ENCODE results near the gene CREM.
A peak's percentile ranks its signal among the peaks of the same experiment; 100 is the strongest.
"Not testable (repeated sequence)": the region's sequence is repeated elsewhere in the genome, so short reads cannot be mapped to it uniquely, and the experiment has no call there.

The CREM gene

DNA sequence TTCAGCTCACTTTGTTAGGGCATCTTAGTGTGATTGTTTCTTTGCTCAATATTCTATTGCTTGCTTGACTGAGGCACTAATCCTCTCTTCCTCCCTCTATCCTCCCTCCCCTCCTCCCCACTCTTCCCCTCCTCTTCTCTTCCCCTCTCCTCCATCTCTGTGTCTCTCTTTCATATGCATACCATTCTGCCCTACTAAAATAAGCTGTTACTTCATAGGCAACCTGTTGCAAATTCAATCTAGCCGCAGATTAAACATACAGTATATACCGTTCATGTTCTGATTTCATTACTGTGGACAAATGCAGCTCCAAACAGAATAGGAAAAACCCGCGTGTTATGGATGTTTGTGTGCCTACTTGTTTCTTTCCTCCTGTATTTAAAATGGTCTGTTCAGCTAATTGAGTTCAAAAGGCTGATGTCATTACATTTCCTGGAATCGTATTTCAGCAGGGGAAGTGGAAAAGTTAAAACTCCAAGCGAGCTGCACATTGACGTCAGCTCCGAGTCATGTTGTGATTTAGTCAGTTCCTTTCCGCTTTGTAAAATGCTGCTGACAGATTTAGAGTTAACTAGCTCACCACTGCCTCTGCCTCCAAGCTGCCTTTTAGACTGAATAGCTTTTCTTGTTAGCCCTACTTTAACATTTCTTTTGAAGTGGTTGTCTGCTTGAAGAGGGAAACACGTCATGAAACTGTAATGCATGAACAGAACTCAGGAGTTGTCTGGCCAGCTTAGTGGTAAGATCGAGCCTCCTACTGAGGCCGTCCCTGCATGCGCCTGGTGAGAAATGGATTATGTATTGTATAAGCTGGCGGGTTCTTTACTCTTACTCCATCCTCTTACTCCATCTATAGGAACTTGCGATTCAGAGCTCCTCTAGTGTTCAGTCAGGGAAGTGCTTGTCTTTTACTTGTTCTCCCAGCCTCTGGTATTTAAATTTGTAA is 69.0 kb downstream of the CREM start:
- DNase-seq = peak; percentile 92

DNA sequence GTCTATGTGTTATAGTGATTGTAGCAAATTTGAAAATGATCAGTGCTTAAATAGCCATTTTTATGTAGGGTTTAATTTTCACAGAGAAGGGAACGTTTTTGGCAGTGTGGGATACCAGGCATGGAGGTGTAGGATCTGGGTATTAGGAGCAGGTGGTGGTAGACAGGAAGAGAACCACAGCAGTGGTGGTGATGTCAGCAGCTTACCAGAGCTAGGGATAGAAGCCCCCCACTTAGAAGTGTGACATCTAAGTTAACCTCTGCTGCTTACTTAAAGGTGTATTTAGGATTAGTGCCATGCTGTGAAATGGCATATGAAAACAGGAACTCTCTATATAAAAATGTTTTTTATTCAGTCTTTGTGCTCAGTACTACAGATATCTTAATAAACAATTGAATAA is 73.8 kb downstream of the CREM start:
- DNase-seq = no peak

DNA sequence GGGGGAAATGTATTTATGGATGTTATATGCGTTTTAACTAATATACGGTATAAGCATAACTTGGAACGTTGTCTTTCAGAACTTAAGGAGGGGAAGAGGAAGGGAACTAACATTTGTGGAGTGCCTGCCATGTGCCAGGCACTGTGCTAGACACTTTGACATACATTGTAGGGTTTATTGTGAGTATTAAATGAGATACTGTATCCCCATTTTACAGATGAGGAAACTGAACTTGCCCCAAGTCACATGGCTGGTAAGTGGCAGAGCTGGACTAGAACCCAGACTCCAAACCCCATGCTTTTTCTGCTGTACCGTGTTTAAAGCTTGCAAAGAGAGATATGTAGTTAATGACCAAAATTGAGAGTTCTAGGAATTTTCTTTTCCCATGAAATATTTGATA is 74.6 kb downstream of the CREM start:
- DNase-seq = no peak

DNA sequence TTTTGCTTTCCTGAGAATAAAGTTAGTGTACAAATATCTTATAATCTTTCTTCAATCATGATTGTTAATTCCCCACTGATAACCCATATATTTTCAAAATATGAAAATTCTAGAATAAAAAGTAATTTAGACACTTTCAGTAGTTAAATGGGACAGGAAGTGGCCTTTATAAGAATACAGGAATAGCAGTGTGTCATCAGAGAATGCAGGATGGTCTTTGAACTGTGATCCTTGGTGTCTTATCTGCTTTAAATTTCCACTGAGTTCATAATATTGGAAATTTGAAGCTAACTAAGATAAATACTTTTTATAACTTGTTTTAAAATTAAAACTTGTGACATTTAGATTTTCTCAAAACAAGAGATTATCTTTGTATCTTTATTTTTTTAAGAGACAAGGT is 75.4 kb downstream of the CREM start:
- no peak for DNase-seq

DNA sequence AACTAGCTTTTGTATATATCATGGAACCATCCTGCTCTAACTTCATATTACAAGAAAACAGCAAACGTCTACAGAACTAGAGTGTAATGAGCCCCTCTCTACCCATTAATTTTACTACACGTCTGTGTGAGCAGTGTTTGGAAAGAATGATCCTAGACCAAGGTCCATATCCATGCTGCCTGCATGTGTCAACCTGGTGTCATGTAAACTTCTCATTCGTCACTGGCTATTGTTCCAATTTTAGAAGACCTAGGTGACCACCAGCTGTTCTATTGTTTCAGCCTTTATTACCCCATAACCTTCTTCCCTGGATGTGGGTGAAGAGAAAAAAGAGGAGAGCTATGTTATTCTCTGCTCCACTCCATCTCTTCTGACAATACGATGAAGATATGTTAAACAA is 77.1 kb downstream of the CREM start:
- no peak for DNase-seq

DNA sequence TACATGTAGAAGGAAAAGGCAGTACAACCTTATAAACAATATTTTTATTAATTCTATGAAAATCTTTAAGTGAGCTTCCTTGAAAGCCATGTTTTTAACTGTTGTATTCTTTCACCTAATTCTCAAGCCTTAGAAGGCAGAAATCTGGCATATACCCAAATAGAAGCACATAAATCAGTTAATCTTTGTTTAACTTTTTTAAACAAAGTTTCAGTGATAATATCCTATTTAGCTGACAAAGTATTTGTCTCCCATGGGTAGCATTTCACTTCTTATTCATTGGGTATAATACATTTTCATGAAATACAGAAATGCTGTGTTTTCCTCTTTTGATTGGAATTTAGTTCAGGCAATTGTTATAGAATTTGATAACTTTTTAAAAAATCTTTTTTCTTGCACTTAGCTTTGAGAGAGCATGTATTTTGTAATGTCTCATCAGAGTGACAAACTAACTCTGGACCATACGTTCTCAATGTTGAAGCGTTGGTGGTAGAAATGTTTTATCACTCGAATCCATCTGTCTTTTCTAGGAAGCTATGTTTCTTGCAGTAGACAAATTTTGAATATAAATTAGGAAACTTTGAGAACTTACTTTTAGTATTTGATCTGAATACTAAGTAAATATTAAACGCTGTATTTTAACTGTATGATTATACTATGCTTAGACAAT is 78.1 kb downstream of the CREM start:
- no peak for DNase-seq

DNA sequence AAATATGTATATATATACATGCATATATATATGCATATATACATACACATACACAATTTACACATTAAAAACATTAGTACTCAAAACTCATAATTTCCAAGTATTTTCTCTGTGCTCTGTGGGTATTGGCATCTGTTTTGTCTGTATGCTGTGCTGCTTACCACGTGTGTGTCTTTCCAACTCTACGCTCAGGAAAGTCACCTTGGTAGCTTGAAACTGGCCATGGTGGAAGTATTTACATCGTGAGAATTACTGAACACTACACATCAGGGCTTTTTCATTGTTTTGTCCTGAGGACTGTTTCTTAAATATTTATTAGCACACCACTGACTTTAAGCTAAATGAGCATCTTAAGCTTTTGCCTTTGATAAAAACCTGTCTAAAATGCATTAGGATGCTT is 79.6 kb downstream of the CREM start:
- DNase-seq = no peak

DNA sequence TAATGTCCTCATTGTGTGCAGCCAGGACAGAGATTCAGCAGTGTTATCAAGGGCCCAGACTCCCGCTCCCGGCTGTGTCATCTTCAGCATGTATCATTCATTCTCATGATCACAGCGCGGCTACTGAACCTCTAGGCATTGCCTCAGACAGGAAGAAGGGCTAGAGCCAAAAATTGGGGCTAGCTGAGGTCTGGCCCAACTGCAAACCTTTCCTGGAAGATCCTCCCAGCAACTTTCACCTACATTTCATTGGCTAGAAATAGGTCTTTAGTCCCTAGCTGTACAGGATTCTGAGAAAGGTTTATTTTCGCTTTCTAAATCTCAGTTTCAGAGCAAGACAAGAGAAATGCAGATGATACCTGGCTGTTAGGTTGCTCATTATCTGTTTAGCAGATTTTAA is 81.9 kb downstream of the CREM start:
- no peak for DNase-seq

DNA sequence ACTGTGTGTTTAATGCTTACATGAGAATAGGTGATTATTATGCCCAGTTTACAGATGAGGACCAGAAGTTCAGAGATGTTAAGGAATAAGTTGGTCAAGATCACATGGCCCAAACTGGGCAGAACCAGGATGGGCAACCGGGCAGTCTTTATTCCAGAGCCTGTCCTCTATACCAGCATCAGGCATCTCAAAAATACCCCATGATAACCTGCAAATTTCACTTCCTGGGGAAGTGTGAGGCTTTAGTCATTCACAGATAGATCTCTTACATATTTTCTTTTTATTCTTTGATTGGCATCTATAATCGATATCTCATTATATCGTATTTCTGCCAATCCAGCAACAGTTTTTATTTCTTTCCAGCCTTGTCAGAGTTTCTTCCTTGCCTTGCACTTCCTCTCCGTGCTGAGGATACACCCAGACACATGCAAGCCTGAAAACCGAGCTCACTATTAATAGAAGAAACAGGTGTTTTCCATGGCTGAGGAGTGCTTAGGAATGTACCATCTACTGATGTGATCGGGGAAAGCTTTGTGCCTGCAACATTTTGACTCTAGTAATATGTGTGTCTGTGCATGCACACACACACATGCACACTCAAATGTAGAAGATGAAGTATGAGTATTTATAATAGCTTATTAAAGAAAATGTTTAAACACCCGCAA is 82.4 kb downstream of the CREM start:
- no peak for DNase-seq

DNA sequence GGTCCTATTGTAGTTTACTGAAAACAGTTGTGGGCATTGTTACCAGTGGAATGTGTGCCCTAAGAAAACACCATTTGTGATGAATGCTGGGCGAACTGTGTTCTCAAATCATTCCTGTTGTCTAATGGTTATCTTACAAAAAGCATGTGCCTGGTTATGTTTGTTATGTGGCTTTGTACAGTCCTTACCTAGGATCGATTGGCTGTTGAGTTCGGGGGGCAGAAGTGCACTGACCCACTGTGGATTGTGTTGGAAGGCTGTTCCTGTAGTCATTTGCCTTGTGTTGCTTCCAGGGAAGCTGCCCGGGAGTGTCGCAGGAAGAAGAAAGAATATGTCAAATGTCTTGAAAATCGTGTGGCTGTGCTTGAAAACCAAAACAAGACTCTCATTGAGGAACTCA is 84.3 kb downstream of the CREM start:
- DNase-seq = no peak

DNA sequence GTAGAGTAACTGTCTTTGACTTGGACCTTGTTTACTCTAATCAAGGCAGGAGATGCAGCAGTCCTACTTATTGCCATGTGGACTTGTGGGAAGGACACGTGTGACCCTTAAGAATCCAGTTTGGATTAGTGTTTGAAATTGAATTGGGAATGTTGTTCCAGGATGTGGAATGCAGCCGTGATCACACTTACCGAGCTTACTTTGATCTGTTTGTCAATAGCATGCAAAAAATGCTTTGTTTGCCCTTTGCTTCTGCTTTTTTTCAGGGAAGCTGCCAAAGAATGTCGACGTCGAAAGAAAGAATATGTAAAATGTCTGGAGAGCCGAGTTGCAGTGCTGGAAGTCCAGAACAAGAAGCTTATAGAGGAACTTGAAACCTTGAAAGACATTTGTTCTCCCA is 84.7 kb downstream of the CREM start:
- DNase-seq = no peak

DNA sequence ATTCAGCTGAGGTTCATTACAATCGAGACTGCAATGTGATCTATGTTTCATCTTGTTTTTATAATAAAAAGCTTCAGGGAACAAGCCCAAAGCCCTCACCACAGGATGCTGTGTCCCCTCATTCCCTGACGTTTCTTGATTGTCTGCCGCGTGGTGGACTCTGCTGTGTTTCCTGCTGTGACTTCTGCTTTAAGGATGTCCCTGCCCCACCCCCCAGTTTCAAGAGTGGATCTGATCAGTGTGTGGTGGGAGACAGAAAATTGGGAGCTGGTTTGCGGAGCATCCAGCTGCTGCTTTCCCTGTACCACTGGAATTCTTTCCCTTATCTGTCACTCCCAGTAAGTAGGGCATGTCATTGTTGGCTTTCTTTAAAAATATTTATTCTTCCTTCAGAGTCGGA is 86.2 kb downstream of the CREM start:
- DNase-seq = no peak

DNA sequence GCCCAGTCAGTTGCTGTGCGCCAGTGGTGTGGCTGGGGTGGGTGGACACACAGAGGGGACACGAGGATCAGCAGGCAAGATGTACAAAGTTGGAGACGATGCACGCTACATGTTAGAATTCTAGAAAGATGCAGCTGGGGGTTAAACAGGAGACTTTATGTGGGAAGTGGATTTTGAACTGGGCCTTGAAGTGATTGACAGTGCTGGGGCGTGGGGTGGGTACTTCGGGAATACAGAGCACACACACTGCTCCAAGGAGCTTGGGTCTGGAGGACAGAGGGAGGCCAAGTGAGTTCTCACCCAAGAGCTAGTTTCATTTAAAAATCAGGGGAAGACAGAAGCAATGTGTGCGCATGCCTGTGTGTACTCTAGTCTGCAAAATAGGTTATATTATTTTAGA is 87.1 kb downstream of the CREM start:
- no peak for DNase-seq

DNA sequence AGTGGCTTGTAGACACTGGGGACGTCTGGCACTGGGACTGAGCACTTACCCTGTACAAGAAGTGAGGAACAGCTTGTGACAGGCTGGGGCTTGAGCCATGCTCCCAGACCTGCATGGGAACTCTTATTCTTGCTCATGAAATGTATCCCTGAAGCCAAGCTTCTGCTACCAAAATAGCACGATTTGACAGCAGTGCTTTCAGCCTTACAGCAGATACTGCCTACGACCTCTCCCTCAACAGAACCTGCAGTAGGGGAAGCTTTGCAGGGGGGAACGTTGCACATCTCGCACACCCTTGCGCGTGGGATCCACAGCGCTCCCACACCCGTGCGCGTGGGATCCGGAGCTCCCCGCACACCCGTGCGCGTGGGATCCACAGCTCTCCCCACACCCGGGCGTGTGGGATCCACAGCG is 88.0 kb downstream of the CREM start:
- DNase-seq = no peak

DNA sequence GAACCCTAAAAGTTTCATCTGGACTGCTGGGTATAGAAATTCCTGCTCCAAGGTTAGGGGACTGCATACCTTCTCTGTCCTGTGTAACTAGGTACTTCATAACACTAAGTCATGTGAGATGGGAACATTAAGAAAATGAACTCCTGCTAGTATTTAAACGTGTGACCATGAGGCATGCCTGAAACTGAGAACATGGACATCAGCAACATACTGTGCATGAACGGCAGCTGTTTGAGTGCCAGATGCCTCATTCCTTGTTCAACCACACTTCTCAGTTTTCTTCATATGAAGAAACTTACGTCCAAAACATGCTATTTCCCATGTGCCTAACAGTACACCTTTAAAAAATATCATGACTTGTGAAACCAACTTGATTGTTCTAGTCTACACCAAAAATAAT is 88.5 kb downstream of the CREM start:
- DNase-seq = no peak

DNA sequence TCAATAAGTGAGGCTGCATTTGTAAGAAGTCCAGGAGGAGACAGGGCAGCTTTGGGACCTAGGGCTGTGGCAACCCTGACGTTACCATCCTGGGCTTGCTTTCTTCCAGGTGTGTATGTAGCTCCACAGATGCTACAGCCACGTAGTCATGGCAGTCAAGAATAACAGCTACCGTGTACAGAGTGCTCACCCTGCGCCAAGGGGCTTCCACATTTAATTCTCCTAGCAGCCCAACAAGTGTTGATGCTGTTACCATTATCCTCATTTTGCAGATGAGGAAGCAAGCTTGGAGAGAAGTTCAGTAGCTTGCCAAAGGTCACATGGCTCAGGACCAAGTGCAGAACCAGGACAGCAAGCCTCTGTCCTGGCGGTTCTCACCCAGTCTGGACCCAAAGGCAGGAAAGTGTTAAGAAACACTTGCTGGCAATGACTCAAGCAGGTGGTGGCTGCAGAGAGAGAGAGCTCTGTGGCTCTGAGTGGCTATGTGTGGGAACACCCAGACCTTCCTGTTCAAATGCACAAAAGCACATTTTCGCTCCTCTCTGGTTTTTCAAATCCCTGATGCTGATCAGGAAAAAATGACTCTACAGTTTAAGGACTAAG is 89.8 kb downstream of the CREM start:
- DNase-seq = no peak

DNA sequence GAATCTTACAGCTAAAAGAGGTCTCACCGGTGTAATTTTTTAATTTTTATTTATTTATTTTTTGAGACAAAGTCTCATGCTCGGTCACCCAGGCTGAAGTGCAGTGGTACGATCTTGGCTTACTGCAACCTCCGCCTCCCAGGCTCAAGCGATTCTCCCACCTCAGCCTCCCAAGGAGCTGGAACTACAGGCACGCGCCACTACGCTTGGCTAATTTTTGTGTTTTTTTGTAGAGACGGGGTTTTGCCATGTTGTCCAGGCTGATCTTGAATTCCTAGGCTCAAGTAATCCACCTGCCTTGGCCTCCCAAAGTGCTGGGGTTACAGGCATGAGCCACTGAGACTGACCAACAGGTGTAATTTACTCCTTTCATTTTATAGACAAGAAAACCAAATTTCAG is 90.3 kb downstream of the CREM start:
- not testable (repeated sequence) for DNase-seq

DNA sequence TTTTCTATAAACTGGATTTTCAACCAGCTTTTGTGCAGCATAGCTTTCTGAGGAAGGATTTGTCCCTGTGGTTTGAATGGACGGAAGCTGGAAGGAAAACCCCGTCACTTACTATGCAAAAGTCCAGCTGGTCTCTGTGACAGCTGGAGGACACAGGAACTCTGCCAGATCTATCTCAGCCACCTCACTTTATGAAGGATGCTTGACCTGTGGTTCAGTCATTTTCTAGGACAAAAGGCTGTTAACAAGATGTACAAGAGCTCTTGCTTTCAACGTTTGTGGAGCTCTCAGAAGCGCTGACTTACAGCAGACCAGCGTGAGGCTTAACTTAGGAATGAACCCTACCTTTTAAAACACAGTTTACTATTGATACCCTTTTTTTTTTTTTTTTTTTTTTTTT is 90.8 kb downstream of the CREM start:
- no peak for DNase-seq

DNA sequence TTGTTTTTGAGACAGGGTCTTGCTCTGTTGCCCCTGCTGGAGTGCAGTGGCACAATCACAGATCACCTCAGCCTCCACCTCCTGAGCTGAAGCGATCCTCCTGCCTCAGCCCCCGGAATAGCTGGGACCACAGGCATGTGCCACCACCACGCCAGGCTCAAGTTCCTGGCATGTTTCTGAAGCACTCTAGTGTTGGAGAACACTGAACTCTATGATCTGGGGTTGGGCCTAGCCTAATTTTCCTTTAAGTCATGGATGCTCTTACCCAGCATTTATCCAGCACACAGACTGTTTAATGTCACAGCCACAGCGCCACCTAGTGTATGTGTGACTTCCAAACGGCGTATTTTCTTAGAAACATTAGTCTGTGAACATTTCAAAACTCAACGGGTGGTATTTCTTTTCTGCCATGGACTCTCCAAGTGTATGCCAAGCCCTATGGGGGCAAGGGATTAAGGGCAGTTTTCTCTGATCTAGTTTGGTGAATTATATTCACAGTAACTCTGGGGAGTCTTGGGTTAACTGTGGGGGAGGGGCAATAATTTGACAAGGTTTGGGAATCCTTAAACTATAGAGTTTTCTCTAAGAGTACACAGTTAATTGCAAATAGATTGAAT is 91.8 kb downstream of the CREM start:
- DNase-seq = peak; percentile 40

DNA sequence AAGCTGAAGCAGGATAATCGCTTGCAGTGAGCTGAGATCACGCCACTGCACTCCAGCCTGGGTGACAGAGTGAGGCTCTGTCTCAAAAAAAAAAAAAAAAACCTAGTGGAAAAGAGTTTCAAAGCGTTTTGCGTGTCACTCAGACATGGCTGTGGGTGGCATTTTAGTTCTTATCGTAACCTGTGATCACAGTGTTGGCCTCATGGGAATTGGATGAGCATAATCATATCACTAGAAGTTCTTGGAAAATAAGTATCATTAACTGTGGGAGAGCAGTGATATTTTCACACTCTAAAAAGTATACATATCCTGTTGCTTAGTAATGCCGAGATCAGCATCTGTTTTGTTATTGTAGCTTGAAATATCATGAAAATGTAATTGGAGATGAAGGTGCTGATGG is 92.6 kb downstream of the CREM start:
- no peak for DNase-seq

DNA sequence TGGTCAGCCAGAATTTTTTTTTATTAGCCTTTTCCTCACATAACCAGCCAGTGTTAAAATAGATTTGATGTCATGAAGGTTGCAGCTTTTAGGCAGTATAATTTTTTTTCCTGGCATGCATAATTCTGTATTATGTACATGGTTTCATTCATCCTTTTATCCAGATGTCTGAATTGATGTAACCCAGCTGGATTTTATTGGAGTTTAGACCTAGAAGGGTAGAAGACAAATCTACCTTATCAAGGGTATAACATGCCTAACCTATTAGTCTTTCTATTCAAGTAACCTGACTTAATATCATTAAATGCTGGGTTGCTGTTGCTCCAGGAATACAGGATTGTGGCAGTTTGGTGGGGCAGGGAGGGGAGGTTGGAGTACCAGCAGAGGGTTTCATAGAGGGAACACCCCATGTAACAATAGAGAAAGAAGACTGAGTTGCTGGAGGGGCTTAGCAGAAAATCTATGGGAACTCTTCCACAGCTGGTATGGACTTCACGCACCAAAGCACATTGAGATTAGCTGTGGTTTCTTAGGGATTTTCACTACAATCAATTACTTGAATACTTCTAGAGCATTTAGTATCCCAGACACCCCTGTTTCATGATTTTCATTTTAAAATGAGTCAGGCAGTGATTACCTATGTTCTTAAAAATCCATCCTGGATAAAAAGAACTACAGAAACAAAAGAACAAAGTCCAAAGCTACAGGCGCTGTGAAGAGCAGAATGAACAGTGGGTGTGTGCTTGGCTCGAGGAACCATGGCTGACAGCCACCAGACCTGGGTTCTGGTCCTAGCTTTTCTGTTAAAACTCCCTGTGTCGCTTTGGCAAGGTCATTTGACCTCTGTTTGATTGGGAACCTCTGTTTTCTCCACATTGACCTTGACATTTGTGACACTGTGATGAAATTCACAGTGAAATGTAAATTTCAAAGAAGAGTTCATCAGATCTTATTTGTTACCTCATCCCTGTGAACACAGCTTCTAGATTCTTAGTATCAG is 93.5 kb downstream of the CREM start:
- no peak for DNase-seq

DNA sequence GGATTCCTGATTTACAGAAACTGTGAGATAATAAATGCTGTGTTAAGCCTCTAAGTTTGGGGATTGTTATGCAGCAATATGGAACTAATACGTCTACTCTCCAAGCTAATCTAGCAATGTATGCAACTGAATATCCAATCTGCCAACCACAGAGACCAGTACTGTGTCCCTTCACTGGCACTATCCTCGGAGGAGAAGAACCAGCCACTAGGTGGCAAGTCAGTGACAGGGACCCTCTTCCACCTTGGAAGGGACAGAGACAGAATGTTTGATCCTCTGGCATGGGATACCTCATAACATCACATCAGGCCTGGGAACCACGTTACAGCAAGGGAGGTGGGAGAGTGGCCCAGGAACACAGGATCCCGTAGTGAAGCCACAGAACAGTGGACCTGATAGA is 96.4 kb downstream of the CREM start:
- no peak for DNase-seq
